KMS-11 (cell line): ENCODE results near the gene INO80D.

Experiments
- H2AFZ ChIP-seq: fragments of 200-600 bp; sonication (generic); 2 replicates; pipeline ENCODE4 v1.6.1; 2016; ENCODE audit warnings: antibody characterized with exemption, mixed run types, low read depth
- H3K27ac ChIP-seq: fragments of 200-600 bp; sonication (generic); 2 replicates; pipeline ENCODE4 v1.6.1; 2016; ENCODE audit warnings: mild to moderate bottlenecking, mixed run types
- H3K27me3 ChIP-seq: fragments of 200-600 bp; sonication (generic); 2 replicates; pipeline ENCODE4 v1.6.1; 2017; ENCODE audit warnings: mild to moderate bottlenecking, low read depth, mixed run types, moderate library complexity; ENCODE audit not compliant: insufficient read depth
- H3K36me3 ChIP-seq: fragments of 200-600 bp; sonication (generic); 2 replicates; pipeline ENCODE4 v1.6.1; 2017; ENCODE audit warnings: mild to moderate bottlenecking, mixed run types; ENCODE audit not compliant: insufficient read depth
- H3K4me1 ChIP-seq: fragments of 200-600 bp; sonication (generic); 2 replicates; pipeline ENCODE4 v1.6.1; 2016; ENCODE audit warnings: mild to moderate bottlenecking, low read depth, mixed run types; ENCODE audit not compliant: poor library complexity, severe bottlenecking
- H3K4me2 ChIP-seq: fragments of 200-600 bp; sonication (generic); 2 replicates; pipeline ENCODE4 v1.7.0; 2016; ENCODE audit warnings: mild to moderate bottlenecking, mixed run types
- H3K4me3 ChIP-seq: fragments of 200-600 bp; sonication (generic); IDR thresholded peaks from 2 replicates; pipeline ENCODE4 v1.6.1; 2017; ENCODE audit warnings: low read depth, low read length, mixed read lengths; ENCODE audit not compliant: insufficient read depth
- H3K79me2 ChIP-seq: fragments of 200-600 bp; sonication (generic); 2 replicates; pipeline ENCODE4 v1.6.1; 2016; ENCODE audit warnings: low read depth, mixed run types; ENCODE audit not compliant: insufficient read depth
- H3K9ac ChIP-seq: fragments of 200-600 bp; sonication (generic); 2 replicates; pipeline ENCODE4 v1.6.1; 2016; ENCODE audit warnings: mild to moderate bottlenecking, mixed run types
- H4K20me1 ChIP-seq: fragments of 200-600 bp; sonication (generic); 2 replicates; pipeline ENCODE4 v1.6.1; 2016; ENCODE audit warnings: mild to moderate bottlenecking, mixed run types; ENCODE audit not compliant: insufficient read depth
- CTCF ChIP-seq: fragments of 200-600 bp; sonication (generic); conservative IDR thresholded peaks from 2 replicates; pipeline ENCODE4 v1.6.1; 2017; ENCODE audit warnings: low read depth, mild to moderate bottlenecking, antibody characterized with exemption, low read length, moderate library complexity, mixed read lengths

INO80D gene

GRCh38 chr2:206056286-206056685 is 29.7 kb downstream of the INO80D start:
- no peak overlapping the region for H2AFZ ChIP-seq
- no peak overlapping the region for H3K9ac ChIP-seq
- 0 out of 2 replicates have a peak, but pooled peaks cover 3% of the 10 kb centered on the region for H3K36me3 ChIP-seq
- no peak for TF ChIP-seq CTCF
- no peaks in the 10 kb centered on the region for H3K4me1 ChIP-seq
- H3K27me3 ChIP-seq, result no peaks in the 10 kb centered on the region
- H3K4me3 ChIP-seq, result no peak overlapping the region
- no peak overlapping the region for H3K4me2 ChIP-seq
- H3K27ac ChIP-seq, result no peak overlapping the region
- no peaks in the 10 kb centered on the region for H4K20me1 ChIP-seq
- no peaks in the 10 kb centered on the region for H3K79me2 ChIP-seq

DNA sequence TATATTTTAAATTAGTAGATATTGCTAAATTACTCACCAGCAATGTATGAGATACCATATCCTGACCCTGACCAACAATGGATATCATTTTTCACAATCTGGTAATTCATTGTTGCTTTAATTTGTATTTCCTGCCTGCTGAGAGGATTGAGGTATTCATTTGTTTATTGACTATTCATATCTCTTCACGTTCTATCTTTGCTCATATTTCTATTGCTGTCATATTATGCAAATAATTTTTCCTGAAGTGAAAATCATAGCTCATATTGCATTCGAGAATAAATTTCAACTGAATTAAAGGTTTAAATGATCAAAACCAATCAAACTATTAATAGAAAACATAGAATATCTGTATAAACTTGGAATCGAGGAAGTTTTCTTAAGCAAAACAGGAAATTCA is 31.0 kb downstream of the INO80D start:
- Histone ChIP-seq H2AFZ (no peak overlapping the region), H3K4me1 (no peaks in the 10 kb centered on the region), H3K36me3 (0 out of 2 replicates have a peak, but pooled peaks cover 3% of the 10 kb centered on the region), H3K4me3 (no peak overlapping the region), H3K4me2 (no peak overlapping the region), H3K27me3 (no peaks in the 10 kb centered on the region), H3K27ac (no peak overlapping the region), H3K9ac (no peak overlapping the region), H4K20me1 (no peaks in the 10 kb centered on the region), H3K79me2 (no peaks in the 10 kb centered on the region)
- no peak for TF ChIP-seq CTCF

DNA sequence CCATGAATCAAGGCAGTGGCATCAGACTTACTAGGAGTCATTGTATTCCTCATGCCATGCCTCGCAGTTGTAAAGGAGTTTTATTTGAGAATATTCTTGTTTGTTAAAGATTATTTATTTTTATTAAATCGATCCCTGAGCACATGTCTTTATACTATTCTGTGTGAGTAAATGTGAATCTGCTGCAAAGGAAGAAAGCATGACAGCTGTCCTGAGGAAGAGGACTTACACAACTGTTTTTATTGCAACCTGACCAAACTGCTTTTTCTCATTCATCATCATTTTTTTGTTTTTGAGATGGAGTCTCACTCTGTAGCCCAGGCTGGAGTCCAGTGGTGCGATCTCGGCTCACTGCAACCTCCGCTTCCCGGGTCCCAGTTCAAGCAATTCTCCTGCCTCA is 34.1 kb downstream of the INO80D start:
- Histone ChIP-seq H4K20me1 (no peaks in the 10 kb centered on the region), H3K4me2 (no peak overlapping the region), H3K4me1 (no peaks in the 10 kb centered on the region), H3K4me3 (no peak overlapping the region), H3K9ac (no peak overlapping the region), H3K36me3 (peaks cover 3% of the 10 kb centered on the region; the same call in 1 of the 2 replicates), H3K27me3 (no peaks in the 10 kb centered on the region), H2AFZ (no peak overlapping the region), H3K79me2 (no peaks in the 10 kb centered on the region), H3K27ac (no peak overlapping the region)
- no peak for TF ChIP-seq CTCF

DNA sequence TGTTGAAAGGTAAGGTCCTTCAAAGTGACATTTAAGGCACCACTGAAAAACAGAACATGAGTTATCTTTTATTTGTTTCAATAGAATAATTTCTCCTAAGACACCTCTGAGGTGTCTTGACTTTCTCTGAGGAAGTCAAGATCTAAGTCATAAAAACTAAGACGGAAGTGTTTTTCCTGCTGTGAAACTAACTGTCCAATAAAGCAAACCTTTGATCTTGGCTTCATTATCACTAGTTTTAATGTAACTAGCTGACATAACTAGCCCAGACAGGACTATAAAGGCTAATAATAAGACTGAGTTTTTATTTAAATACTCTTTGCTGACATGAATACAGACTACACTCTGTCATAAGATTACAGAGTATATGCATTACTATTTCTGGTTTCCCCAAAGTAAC is 36.6 kb downstream of the INO80D start:
- no peak overlapping the region for H3K27ac ChIP-seq
- no peak for TF ChIP-seq CTCF
- H3K79me2 ChIP-seq, result no peaks in the 10 kb centered on the region

DNA sequence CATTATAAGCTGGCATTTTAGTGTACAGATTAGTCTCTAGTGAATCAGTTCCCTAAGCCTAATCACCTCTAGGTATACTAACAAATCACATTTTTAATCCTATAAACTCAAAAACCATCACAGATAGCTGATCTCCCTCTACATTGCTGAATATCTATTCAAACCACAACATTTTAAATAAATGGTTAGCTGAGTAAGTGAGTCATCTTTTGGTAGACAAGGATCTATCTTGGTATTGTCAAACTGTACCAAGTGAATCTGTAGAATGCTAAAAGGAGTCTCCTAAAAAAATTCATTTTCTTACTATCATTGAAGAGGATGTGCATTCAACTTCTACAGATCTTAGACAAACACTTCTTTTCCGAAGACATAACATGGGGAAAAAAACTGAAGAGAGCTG is 40.7 kb downstream of the INO80D start:
- no peak overlapping the region for H3K27ac ChIP-seq
- no peak for TF ChIP-seq CTCF
- no peaks in the 10 kb centered on the region for H3K79me2 ChIP-seq
- no peaks in the 10 kb centered on the region for H3K4me1 ChIP-seq
- H3K4me2 ChIP-seq, result no peak overlapping the region
- H3K27me3 ChIP-seq, result no peaks in the 10 kb centered on the region
- no peak overlapping the region for H2AFZ ChIP-seq
- no peak overlapping the region for H3K4me3 ChIP-seq
- H3K9ac ChIP-seq, result no peak overlapping the region
- H4K20me1 ChIP-seq, result no peaks in the 10 kb centered on the region
- H3K36me3 ChIP-seq, result no peaks in the 10 kb centered on the region; the same call in 1 of the 2 replicates

More for the DNA sequence above, 36.6 kb downstream of the INO80D start:
- Histone ChIP-seq H2AFZ (no peak overlapping the region), H3K4me1 (no peaks in the 10 kb centered on the region), H3K36me3 (no peaks in the 10 kb centered on the region; the same call in 1 of the 2 replicates), H4K20me1 (no peaks in the 10 kb centered on the region), H3K4me2 (no peak overlapping the region), H3K9ac (no peak overlapping the region), H3K27me3 (no peaks in the 10 kb centered on the region), H3K4me3 (no peak overlapping the region)
